ENCODE results near the gene AHCTF1.

Gene AHCTF1

GRCh38 chr1:246795906-246796694 is 135.6 kb downstream of the AHCTF1 start:
- TF ChIP-seq CTCF (IDR thresholded peaks at IDR 0.05; ENCODE audit: low read depth, low read length): no peak
- no peak for DNase-seq (ENCODE audit: low read depth in 2 of 2)
- H3K4me3 ChIP-seq (replicated peaks in 1 of 2; ENCODE audit: low read depth in 2 of 2, low read length in 2 of 2): no peak overlapping the region

GRCh38 chr1:246794828-246795671 is 136.7 kb downstream of the AHCTF1 start:
- TF ChIP-seq CTCF (IDR thresholded peaks at IDR 0.05; ENCODE audit: low read depth, low read length): no peak
- peak in 1 of 2 donors; percentile 28 for DNase-seq (ENCODE audit: low read depth in 2 of 2)
- H3K4me3 ChIP-seq (replicated peaks in 1 of 2; ENCODE audit: low read depth in 2 of 2, low read length in 2 of 2): no peak overlapping the region

- no peak for DNase-seq (ENCODE audit: low read depth in 2 of 2)
- no peak for TF ChIP-seq CTCF (IDR thresholded peaks at IDR 0.05; ENCODE audit: low read depth, low read length)
- H3K4me3 ChIP-seq (replicated peaks in 1 of 2; ENCODE audit: low read depth in 2 of 2, low read length in 2 of 2): no peak overlapping the region
These were observed 137.5 kb downstream of the AHCTF1 start for GRCh38 chr1:246794048-246794827.

- TF ChIP-seq CTCF (IDR thresholded peaks at IDR 0.05; ENCODE audit: low read depth, low read length): no peak
- no peak for DNase-seq (ENCODE audit: low read depth in 2 of 2)
- no peak overlapping the region for H3K4me3 ChIP-seq (replicated peaks in 1 of 2; ENCODE audit: low read depth in 2 of 2, low read length in 2 of 2)
These were observed 138.3 kb downstream of the AHCTF1 start for GRCh38 chr1:246793356-246793896.

- no peak overlapping the region for H3K4me3 ChIP-seq (replicated peaks in 1 of 2; ENCODE audit: low read depth in 2 of 2, low read length in 2 of 2)
These were observed 139.1 kb downstream of the AHCTF1 start for GRCh38 chr1:246792603-246793002.

More at GRCh38 chr1:246792603-246793002, 139.1 kb downstream of the AHCTF1 start:
- no peak for TF ChIP-seq CTCF (IDR thresholded peaks at IDR 0.05; ENCODE audit: low read depth, low read length)
- no peak for DNase-seq (ENCODE audit: low read depth in 2 of 2)

All from cardiac fibroblast (primary cell).